A549 (cell line): Measurements from ENCODE around the gene ZNF385A. TPM values are rescaled to one million over a fixed set of nuclear protein-coding genes. Genes with fewer than 3 reads are reported as not detected.

ENCODE experiments used
- ATAC-seq, 2 experiments: fragments of 200-7000 bp in 1 of 2; fragments of >200 bp in 1 of 2; cut with Nextera tagmentation in 1 of 2; cut with Tn5 transposase in 1 of 2; 3 replicates each; pipeline versions ENCODE4 v1.8.0 to v1.9.1; 2018 to 2020; ENCODE audit warnings: mild to moderate bottlenecking in 1 of 2, moderate library complexity in 1 of 2
- CTCF ChIA-PET: fragments of 300-600 bp; sonication (Branson Sonifier 250); formaldehyde crosslinking; extraction: SDS; loops from one replicate; lab custom pipeline; 2021; ENCODE audit warnings: antibody characterized with exemption, inconsistent platforms; lab: Yijun Ruan, JAX
- POLR2A ChIA-PET: fragments of 350-600 bp; formaldehyde crosslinking; extraction: SDS; loops from one replicate; lab custom pipeline; 2021; ENCODE audit warnings: antibody characterized with exemption, inconsistent platforms; lab: Yijun Ruan, JAX
- DNase-seq, 2 experiments: peaks; one replicate each; pipeline versions ENCODE4 v3.0.0 to v3.0.0-alpha.2; 2011 to 2016; ENCODE audit warnings: low read depth in 1 of 2, low spot score in 1 of 2
- FAIRE-seq: peaks from 2 replicates; lab custom pipeline; 2011; peaks lifted over from hg19 to GRCh38; lab: Jason Lieb, UNC
- H3K27ac ChIP-seq, 2 experiments: fragments of >200 bp; sonication (Bioruptor Twin); formaldehyde crosslinking; 3 replicates each; pipeline ENCODE4 v1.5.1; 2016 to 2017
- H3K4me1 ChIP-seq: fragments of >200 bp; sonication (Bioruptor Twin); formaldehyde crosslinking; 3 replicates; pipeline ENCODE4 v1.6.1; 2016
- H3K4me2 ChIP-seq: fragments of >200 bp; sonication (Bioruptor Twin); formaldehyde crosslinking; 3 replicates; pipeline ENCODE4 v1.6.1; 2016
- H3K4me3 ChIP-seq: fragments of >200 bp; sonication (Bioruptor Twin); formaldehyde crosslinking; 3 replicates; pipeline ENCODE4 v1.5.1; 2016
- H3K9me3 ChIP-seq: fragments of >200 bp; sonication (Bioruptor Twin); formaldehyde crosslinking; 3 replicates; pipeline ENCODE4 v1.6.1; 2016
- BHLHE40 ChIP-seq: IDR thresholded peaks from 2 replicates; pipeline ENCODE4 v1.6.1; 2012; ENCODE audit warnings: low read depth, low read length, inconsistent platforms
- CEBPB ChIP-seq, 2 experiments: fragments of >200 bp in 1 of 2; sonication (Bioruptor Twin) in 1 of 2; formaldehyde crosslinking in 1 of 2; IDR thresholded peaks; 2 replicates each; pipeline ENCODE4 v1.6.1; 2012 to 2016
- EHF ChIP-seq: fragments of 250-450 bp; sonication (Bioruptor Pico); IDR thresholded peaks from 2 replicates; pipeline ENCODE4 v1.5.0; 2020; ENCODE audit warnings: mild to moderate bottlenecking
- FOSL2 ChIP-seq, 2 experiments: fragments of 450-650 bp in 1 of 2; fragments of >200 bp in 1 of 2; sonication (Bioruptor Twin) in 1 of 2; formaldehyde crosslinking; IDR thresholded peaks; 2 replicates each; pipeline versions ENCODE4 v1.5.0 to v1.6.1; 2016 to 2020; ENCODE audit warnings: mild to moderate bottlenecking in 1 of 2, moderate library complexity in 1 of 2
- HDAC2 ChIP-seq: fragments of 200-600 bp; sonication (generic); IDR thresholded peaks from 2 replicates; pipeline ENCODE4 v1.6.1; 2016
- MYC ChIP-seq: IDR thresholded peaks from 2 replicates; pipeline ENCODE4 v1.6.1; 2012; ENCODE audit warnings: mild to moderate bottlenecking, inconsistent platforms, low read length, improper control_type of control experiment, borderline replicate concordance
- NPAS2 ChIP-seq: fragments of 250-450 bp; sonication (Bioruptor Pico); IDR thresholded peaks from 2 replicates; pipeline ENCODE4 v1.8.0; 2022; ENCODE audit warnings: mild to moderate bottlenecking, moderate library complexity, borderline replicate concordance
- PHF8 ChIP-seq: fragments of 200-600 bp; sonication (generic); IDR thresholded peaks from 2 replicates; pipeline ENCODE4 v1.6.1; 2016; ENCODE audit warnings: low read depth, mild to moderate bottlenecking, antibody characterized with exemption, moderate library complexity, borderline replicate concordance
- POLR2AphosphoS2 ChIP-seq: conservative IDR thresholded peaks from 2 replicates; pipeline ENCODE4 v1.6.1; 2012; ENCODE audit warnings: low read length, improper control_type of control experiment, inconsistent platforms
- RARB ChIP-seq: fragments of 250-450 bp; sonication (Bioruptor Pico); IDR thresholded peaks from 2 replicates; pipeline ENCODE4 v1.8.0; 2021; ENCODE audit warnings: mild to moderate bottlenecking, moderate library complexity
- RCOR1 ChIP-seq: fragments of 150-350 bp; IDR thresholded peaks from 2 replicates; pipeline ENCODE4 v1.6.1; 2014; ENCODE audit warnings: antibody characterized with exemption, low read length, low read depth
- SMC3 ChIP-seq: fragments of >200 bp; sonication (Bioruptor Twin); formaldehyde crosslinking; IDR thresholded peaks from 3 replicates; pipeline ENCODE4 v1.6.1; 2018; ENCODE audit warnings: inconsistent platforms
- SREBF2 ChIP-seq: fragments of 450-650 bp; IDR thresholded peaks from 2 replicates; pipeline ENCODE4 v1.6.1; 2014; ENCODE audit warnings: mild to moderate bottlenecking, moderate library complexity
- TFCP2L1 ChIP-seq: fragments of 250-450 bp; sonication (Bioruptor Pico); IDR thresholded peaks from 2 replicates; pipeline ENCODE4 v1.5.0; 2021; ENCODE audit warnings: mild to moderate bottlenecking
- ZC3H11A ChIP-seq: fragments of 450-650 bp; IDR thresholded peaks from 2 replicates; pipeline ENCODE4 v1.6.1; 2014; ENCODE audit warnings: antibody characterized with exemption, mild to moderate bottlenecking
- WGBS: methylation state at CpG from one replicate; pipeline ENCODE4 v1.1.6; 2017; ENCODE audit errors: missing lambda C conversion rate; 5-methylcytosine and 5-hydroxymethylcytosine counted together
- polyA plus RNA-seq, 4 experiments: library from polyadenylated mRNA; depleted of rRNA in 3 of 4; stranded (reverse); fragments of >200 nt; fragmentation: RNase III in 1 of 4; extraction: RNeasy Plus Mini Kit Qiagen cat#74134 plus additional on column Dnase treatment in 1 of 4; gene quantifications; 2 replicates in 3 of 4; 3 replicates in 1 of 4; pipeline ENCODE4 v1.2.3, GENCODE V29; 2011 to 2017
- small RNA-seq, 6 experiments: library from RNA; depleted of rRNA; stranded (forward); fragments of <200 nt; gene quantifications; one replicate each; pipeline ENCODE3, GENCODE V24; 2012
- TF ChIP-seq, protein P1 (sequence below): fragments of 200-600 bp; sonication (generic); IDR thresholded peaks from 2 replicates; pipeline ENCODE4 v1.6.1; 2016; ENCODE audit warnings: antibody characterized with exemption, mild to moderate bottlenecking, moderate library complexity

Gene ZNF385A
- polyA plus RNA-seq, 2 of the 4 experiments (the other 2 are of a cell fraction), result 1.8 to 14.9 TPM

DNA sequence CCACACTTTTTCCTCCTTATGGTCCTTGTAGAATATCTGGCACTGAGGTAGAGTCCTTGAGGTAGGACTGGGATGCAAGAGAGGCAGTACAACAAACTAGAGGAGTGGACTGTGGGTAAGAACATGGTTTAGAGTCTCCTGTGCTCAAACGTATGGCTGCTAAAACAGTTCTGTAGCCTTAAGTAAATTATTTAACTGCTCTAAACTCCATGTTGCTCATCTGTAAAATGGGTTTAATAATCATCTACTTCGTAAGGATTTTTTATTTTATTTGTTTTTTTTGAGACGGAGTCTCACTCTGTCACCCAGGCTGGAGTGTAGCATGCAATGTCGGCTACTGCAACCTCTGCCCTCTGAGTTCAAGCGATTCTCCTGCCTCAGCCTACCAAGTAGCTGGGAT is 63.2 kb downstream of the ZNF385A start:
- DNase-seq (no peak), FAIRE-seq (no peak), ATAC-seq (no peak)
- H3K4me1 ChIP-seq, result peaks cover 6% of the 10 kb centered on the region
- H3K9me3 ChIP-seq, result no peaks in the 10 kb centered on the region
- CTCF ChIA-PET, result interaction anchor here (0.8 to 10.2 kb wide), 7 partner anchors 14 to 47 kb away, joined by 3 to 100 read pairs (median 14); partner anchors contain the start of gene NFE2
- no peak overlapping the region for H3K27ac ChIP-seq
- no peak overlapping the region for H3K4me3 ChIP-seq
- WGBS, result 70% methylated on average over 5 of the region's 5 CpGs
- TF ChIP-seq HDAC2 (no peak), BHLHE40 (no peak), SMC3 (no peak), MYC (no peak), NPAS2 (CRISPR knock-in tag) (no peak), RCOR1 (no peak), EHF (CRISPR knock-in tag) (no peak), RARB (CRISPR knock-in tag) (no peak), ZC3H11A (no peak), POLR2AphosphoS2 (no peak), SREBF2 (no peak), FOSL2 (IDR thresholded peaks at IDR 0.05) (no peak), FOSL2 (CRISPR knock-in tag; IDR thresholded peaks at IDR 0.05) (no peak), TFCP2L1 (no peak), CEBPB (IDR thresholded peaks at IDR 0.05) (no peak), PHF8 (no peak)
- TF ChIP-seq, protein P1, sequence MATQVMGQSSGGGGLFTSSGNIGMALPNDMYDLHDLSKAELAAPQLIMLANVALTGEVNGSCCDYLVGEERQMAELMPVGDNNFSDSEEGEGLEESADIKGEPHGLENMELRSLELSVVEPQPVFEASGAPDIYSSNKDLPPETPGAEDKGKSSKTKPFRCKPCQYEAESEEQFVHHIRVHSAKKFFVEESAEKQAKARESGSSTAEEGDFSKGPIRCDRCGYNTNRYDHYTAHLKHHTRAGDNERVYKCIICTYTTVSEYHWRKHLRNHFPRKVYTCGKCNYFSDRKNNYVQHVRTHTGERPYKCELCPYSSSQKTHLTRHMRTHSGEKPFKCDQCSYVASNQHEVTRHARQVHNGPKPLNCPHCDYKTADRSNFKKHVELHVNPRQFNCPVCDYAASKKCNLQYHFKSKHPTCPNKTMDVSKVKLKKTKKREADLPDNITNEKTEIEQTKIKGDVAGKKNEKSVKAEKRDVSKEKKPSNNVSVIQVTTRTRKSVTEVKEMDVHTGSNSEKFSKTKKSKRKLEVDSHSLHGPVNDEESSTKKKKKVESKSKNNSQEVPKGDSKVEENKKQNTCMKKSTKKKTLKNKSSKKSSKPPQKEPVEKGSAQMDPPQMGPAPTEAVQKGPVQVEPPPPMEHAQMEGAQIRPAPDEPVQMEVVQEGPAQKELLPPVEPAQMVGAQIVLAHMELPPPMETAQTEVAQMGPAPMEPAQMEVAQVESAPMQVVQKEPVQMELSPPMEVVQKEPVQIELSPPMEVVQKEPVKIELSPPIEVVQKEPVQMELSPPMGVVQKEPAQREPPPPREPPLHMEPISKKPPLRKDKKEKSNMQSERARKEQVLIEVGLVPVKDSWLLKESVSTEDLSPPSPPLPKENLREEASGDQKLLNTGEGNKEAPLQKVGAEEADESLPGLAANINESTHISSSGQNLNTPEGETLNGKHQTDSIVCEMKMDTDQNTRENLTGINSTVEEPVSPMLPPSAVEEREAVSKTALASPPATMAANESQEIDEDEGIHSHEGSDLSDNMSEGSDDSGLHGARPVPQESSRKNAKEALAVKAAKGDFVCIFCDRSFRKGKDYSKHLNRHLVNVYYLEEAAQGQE, result no peak
- no peak overlapping the region for H3K4me2 ChIP-seq
- POLR2A ChIA-PET, result no interaction called here

Small RNAs within 50 kb of the gene (small RNA-seq; reads per million reads assigned to genes)
- gene MIR148B (22.9 to 5,126 (median 1,463) reads per million in 6 experiments), gene RN7SL744P (0 reads per million in 6 experiments)

Other genes with a start within 250 kb of the ZNF385A start
- 34.8 and 40.7 TPM in 2 replicates for gene SMUG1, start 195.7 kb downstream of the ZNF385A start, polyA plus RNA-seq (2011; rRNA removed)
- gene SMUG1, start 195.7 kb downstream of the ZNF385A start, polyA plus RNA-seq (2017; fragmentation: RNase III; extraction: RNeasy Plus Mini Kit Qiagen cat#74134 plus additional on column Dnase treatment), result 27.6 to 32.5 TPM (median 30.9 TPM) in 3 replicates
- 115 and 129 TPM in 2 replicates for gene CBX5, start 104.6 kb downstream of the ZNF385A start, polyA plus RNA-seq (2011; rRNA removed)
- 38.8 to 39.5 TPM (median 39.5 TPM) in 3 replicates for gene CBX5, start 104.6 kb downstream of the ZNF385A start, polyA plus RNA-seq (2017; fragmentation: RNase III; extraction: RNeasy Plus Mini Kit Qiagen cat#74134 plus additional on column Dnase treatment)
- 622 and 880 TPM in 2 replicates for gene HNRNPA1, start 104.0 kb downstream of the ZNF385A start, polyA plus RNA-seq (2011; rRNA removed)
- gene HNRNPA1, start 104.0 kb downstream of the ZNF385A start, polyA plus RNA-seq (2017; fragmentation: RNase III; extraction: RNeasy Plus Mini Kit Qiagen cat#74134 plus additional on column Dnase treatment), result 1,469 to 1,640 TPM (median 1,479 TPM) in 3 replicates
- gene NFE2, start 83.7 kb downstream of the ZNF385A start, polyA plus RNA-seq (2011; rRNA removed), result 0.52 and 0.90 TPM in 2 replicates
- gene NFE2, start 83.7 kb downstream of the ZNF385A start, polyA plus RNA-seq (2017; fragmentation: RNase III; extraction: RNeasy Plus Mini Kit Qiagen cat#74134 plus additional on column Dnase treatment), result 0.21 to 0.55 TPM (median 0.30 TPM) in 3 replicates
- gene COPZ1, start 59.6 kb downstream of the ZNF385A start, polyA plus RNA-seq (2011; rRNA removed), result 590 and 613 TPM in 2 replicates
- 300 to 339 TPM (median 304 TPM) in 3 replicates for gene COPZ1, start 59.6 kb downstream of the ZNF385A start, polyA plus RNA-seq (2017; fragmentation: RNase III; extraction: RNeasy Plus Mini Kit Qiagen cat#74134 plus additional on column Dnase treatment)
- not detected in 2 replicates for gene GPR84, start 20.2 kb downstream of the ZNF385A start, polyA plus RNA-seq (2011; rRNA removed)
- 0.04 TPM in 1 of 3 replicates, not detected in the others for gene GPR84, start 20.2 kb downstream of the ZNF385A start, polyA plus RNA-seq (2017; fragmentation: RNase III; extraction: RNeasy Plus Mini Kit Qiagen cat#74134 plus additional on column Dnase treatment)
- 31.7 and 36.1 TPM in 2 replicates for gene ITGA5, start 34.5 kb upstream of the ZNF385A start, polyA plus RNA-seq (2011; rRNA removed)
- gene ITGA5, start 34.5 kb upstream of the ZNF385A start, polyA plus RNA-seq (2017; fragmentation: RNase III; extraction: RNeasy Plus Mini Kit Qiagen cat#74134 plus additional on column Dnase treatment), result 21.5 to 30.0 TPM (median 27.2 TPM) in 3 replicates
- gene GTSF1, start 88.9 kb upstream of the ZNF385A start, polyA plus RNA-seq (2011; rRNA removed), result not detected in 2 replicates
- gene GTSF1, start 88.9 kb upstream of the ZNF385A start, polyA plus RNA-seq (2017; fragmentation: RNase III; extraction: RNeasy Plus Mini Kit Qiagen cat#74134 plus additional on column Dnase treatment), result not detected in 3 replicates
- gene NCKAP1L, start 113.0 kb upstream of the ZNF385A start, polyA plus RNA-seq (2011; rRNA removed), result 0.07 and 0.08 TPM in 2 replicates
- 0.01 TPM in 1 of 3 replicates, not detected in the others for gene NCKAP1L, start 113.0 kb upstream of the ZNF385A start, polyA plus RNA-seq (2017; fragmentation: RNase III; extraction: RNeasy Plus Mini Kit Qiagen cat#74134 plus additional on column Dnase treatment)
- gene PDE1B, start 164.9 kb upstream of the ZNF385A start, polyA plus RNA-seq (2011; rRNA removed), result 0.08 TPM in 1 of 2 replicates, not detected in the other
- gene PDE1B, start 164.9 kb upstream of the ZNF385A start, polyA plus RNA-seq (2017; fragmentation: RNase III; extraction: RNeasy Plus Mini Kit Qiagen cat#74134 plus additional on column Dnase treatment), result 0.04 to 0.05 TPM in 2 of 3 replicates, not detected in the other
- not detected in 2 replicates for gene PPP1R1A, start 203.9 kb upstream of the ZNF385A start, polyA plus RNA-seq (2011; rRNA removed)
- 0.09 TPM in 1 of 3 replicates, not detected in the others for gene PPP1R1A, start 203.9 kb upstream of the ZNF385A start, polyA plus RNA-seq (2017; fragmentation: RNase III; extraction: RNeasy Plus Mini Kit Qiagen cat#74134 plus additional on column Dnase treatment)